Endothelial cell (in vitro differentiated cells): ENCODE data around the gene TUBG2. TPM values are rescaled to one million over a fixed set of nuclear protein-coding genes. Genes with fewer than 3 reads are reported as not detected.
A peak's percentile ranks its signal among the peaks of the same experiment; 100 is the strongest.

Experiments
- DNase-seq: peaks from one replicate; pipeline ENCODE4 v3.0.0; 2021; ENCODE audit warnings: low spot score
- H3K27ac Mint-ChIP-seq: one replicate; pipeline ENCODE4 v1.8.0; 2021; ENCODE audit warnings: mixed read lengths, inconsistent platforms; ENCODE audit not compliant: unreplicated experiment
- H3K27me3 Mint-ChIP-seq: one replicate; pipeline ENCODE4 v1.8.0; 2021; ENCODE audit warnings: mild to moderate bottlenecking, moderate library complexity, mixed read lengths, inconsistent platforms; ENCODE audit not compliant: unreplicated experiment
- H3K36me3 Mint-ChIP-seq: one replicate; pipeline ENCODE4 v1.8.0; 2021; ENCODE audit warnings: mild to moderate bottlenecking, low read depth, mixed read lengths, inconsistent platforms; ENCODE audit not compliant: unreplicated experiment
- H3K4me1 Mint-ChIP-seq: one replicate; pipeline ENCODE4 v1.8.0; 2021; ENCODE audit warnings: mild to moderate bottlenecking, mixed read lengths, inconsistent platforms; ENCODE audit not compliant: unreplicated experiment
- H3K4me3 Mint-ChIP-seq: one replicate; pipeline ENCODE4 v1.8.0; 2021; ENCODE audit warnings: mild to moderate bottlenecking, mixed read lengths, inconsistent platforms; ENCODE audit not compliant: unreplicated experiment
- H3K9me3 Mint-ChIP-seq: one replicate; pipeline ENCODE4 v1.8.0; 2021; ENCODE audit warnings: mixed read lengths, inconsistent platforms; ENCODE audit not compliant: unreplicated experiment
- CTCF ChIP-seq: fragments of 200-600 bp; sonication (generic); IDR thresholded peaks from one replicate; pipeline ENCODE4 v1.5.0; 2021; ENCODE audit warnings: antibody characterized with exemption; ENCODE audit not compliant: unreplicated experiment
- total RNA-seq: library from RNA; stranded (reverse); fragmentation: NEBNext Ultra II Directional; extraction: Animal tissue kit (Norgen Biotek cat#: 25700); gene quantifications from one replicate; pipeline ENCODE4 v1.2.1, GENCODE V29; 2021; ENCODE audit not compliant: unreplicated experiment

The TUBG2 gene
- total RNA-seq, 1 donor from 2014 or later = 19.7 TPM

- Mint-ChIP-seq H3K9me3 (no peaks in the 10 kb centered on the region), H3K27me3 (no peaks in the 10 kb centered on the region), H3K4me1 (peaks cover 2% of the 10 kb centered on the region), H3K4me3 (no peak overlapping the region), H3K27ac (no peak overlapping the region), H3K36me3 (no peaks in the 10 kb centered on the region)
- DNase-seq = no peak
- no peak for TF ChIP-seq CTCF
Observed at GRCh38 chr17:42647778-42648177, 11.3 kb upstream of the TUBG2 start.

DNA sequence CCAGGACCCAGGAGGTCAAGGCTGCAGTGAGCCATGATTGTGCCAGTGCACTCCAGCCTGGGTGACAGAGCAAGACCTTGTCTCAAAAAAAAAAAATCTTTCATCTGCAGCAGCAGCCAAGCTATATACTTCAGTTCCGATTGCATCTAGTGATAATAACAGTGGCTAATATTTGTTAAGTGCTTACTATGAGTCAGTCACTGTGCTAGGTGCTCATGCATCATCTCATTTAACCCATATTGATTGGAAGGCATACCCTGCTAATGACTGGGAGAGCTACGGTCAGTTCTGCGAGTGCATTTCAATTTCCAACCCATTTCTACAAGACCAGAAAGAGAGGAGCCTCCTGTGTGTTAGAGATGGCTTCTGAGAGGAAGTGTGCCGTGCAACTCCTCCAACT is 7.7 kb upstream of the TUBG2 start:
- H3K27ac Mint-ChIP-seq = no peak overlapping the region
- H3K27me3 Mint-ChIP-seq = peaks cover 3% of the 10 kb centered on the region
- H3K36me3 Mint-ChIP-seq = no peaks in the 10 kb centered on the region
- DNase-seq = no peak
- peaks cover 7% of the 10 kb centered on the region for H3K4me1 Mint-ChIP-seq
- H3K4me3 Mint-ChIP-seq = no peak overlapping the region
- no peak for TF ChIP-seq CTCF
- no peaks in the 10 kb centered on the region for H3K9me3 Mint-ChIP-seq

DNA sequence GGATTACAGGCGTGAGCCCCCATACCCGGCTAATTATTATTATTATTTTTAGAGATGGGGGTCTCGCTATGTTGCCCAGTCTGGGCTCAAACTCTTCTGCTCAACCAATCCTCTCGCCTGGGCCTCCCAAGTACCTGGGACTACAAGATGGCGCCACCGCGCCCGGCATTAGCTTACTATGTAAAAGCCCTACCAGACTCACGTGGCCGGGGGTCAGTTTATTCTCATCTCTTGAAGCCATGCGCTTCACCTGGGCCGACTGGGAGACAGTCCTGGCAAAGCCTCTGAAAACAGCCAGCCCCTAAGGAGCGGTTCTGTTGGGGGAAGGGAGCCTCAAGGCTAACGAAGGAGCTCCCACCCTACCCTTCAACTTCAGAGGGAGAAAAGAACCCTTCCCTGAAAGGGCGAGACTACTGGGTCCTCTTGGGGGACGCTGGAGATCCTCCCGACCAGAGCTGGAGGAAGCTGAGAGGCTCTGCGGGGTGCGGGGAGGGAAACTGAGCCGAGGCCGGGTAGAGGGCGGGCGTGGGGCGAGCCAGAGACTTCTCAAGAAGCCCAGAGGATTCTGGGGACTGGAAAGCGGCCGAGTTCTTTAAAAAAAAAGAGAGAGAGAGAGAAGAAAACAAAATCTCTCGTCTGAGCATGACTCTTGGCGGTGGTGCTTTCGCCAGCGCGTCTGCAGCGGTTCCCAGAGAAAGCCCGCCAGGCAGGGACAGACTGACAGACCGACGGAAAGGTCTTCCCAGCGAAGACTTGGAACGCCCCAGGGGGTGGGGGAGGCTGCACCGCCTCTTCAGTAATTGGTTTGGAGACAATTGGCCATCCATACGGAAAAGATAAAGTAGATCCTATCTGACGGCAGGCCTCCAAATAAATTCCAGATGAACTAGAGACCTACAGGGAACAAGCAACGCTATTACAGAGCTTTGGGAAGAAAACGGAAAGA is 5.6 kb upstream of the TUBG2 start:
- Mint-ChIP-seq H3K9me3 (no peaks in the 10 kb centered on the region), H3K27ac (no peak overlapping the region), H3K36me3 (peaks cover 6% of the 10 kb centered on the region), H3K4me1 (peaks cover 13% of the 10 kb centered on the region), H3K27me3 (peaks cover 7% of the 10 kb centered on the region), H3K4me3 (peak overlapping the region; percentile 5)
- no peak for DNase-seq
- TF ChIP-seq CTCF = no peak

DNA sequence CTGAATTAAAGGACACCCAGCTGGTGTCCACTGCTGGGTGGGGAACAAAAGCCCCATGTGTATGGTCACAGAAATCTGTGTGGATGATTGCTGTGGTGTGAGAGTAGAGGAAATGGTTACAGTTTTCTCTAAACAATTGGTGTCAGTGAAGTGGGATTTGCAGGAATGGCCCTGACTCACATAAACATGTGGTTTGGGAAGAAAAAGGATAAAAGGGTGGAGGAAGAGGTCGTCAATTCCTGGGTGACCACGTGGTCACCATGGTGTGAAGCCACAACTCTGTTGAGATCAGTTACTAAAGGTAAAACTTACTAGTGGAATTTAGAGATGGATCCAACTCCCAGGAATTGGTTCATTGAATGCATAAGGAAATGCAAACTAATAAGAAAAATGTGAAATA is 3.6 kb upstream of the TUBG2 start:
- H3K4me3 Mint-ChIP-seq = no peak overlapping the region
- no peaks in the 10 kb centered on the region for H3K9me3 Mint-ChIP-seq

More for the DNA sequence above, 3.6 kb upstream of the TUBG2 start:
- H3K27ac Mint-ChIP-seq = no peak overlapping the region
- H3K4me1 Mint-ChIP-seq = peaks cover 13% of the 10 kb centered on the region
- no peak for DNase-seq
- H3K27me3 Mint-ChIP-seq = peaks cover 7% of the 10 kb centered on the region
- no peak for TF ChIP-seq CTCF
- H3K36me3 Mint-ChIP-seq = peaks cover 6% of the 10 kb centered on the region
